ENCODE results near the gene PTPRN. TPM values are rescaled to one million over a fixed set of nuclear protein-coding genes. Genes with fewer than 3 reads are reported as not detected.
A peak's percentile ranks its signal among the peaks of the same experiment; 100 is the strongest.

Gene PTPRN
- total and polyA plus RNA-seq, 2 of the 8 experiments (the other 6 are each of a cell fraction or from before 2014, with no cell fraction given) = 5.4 to 8.2 TPM

DNA sequence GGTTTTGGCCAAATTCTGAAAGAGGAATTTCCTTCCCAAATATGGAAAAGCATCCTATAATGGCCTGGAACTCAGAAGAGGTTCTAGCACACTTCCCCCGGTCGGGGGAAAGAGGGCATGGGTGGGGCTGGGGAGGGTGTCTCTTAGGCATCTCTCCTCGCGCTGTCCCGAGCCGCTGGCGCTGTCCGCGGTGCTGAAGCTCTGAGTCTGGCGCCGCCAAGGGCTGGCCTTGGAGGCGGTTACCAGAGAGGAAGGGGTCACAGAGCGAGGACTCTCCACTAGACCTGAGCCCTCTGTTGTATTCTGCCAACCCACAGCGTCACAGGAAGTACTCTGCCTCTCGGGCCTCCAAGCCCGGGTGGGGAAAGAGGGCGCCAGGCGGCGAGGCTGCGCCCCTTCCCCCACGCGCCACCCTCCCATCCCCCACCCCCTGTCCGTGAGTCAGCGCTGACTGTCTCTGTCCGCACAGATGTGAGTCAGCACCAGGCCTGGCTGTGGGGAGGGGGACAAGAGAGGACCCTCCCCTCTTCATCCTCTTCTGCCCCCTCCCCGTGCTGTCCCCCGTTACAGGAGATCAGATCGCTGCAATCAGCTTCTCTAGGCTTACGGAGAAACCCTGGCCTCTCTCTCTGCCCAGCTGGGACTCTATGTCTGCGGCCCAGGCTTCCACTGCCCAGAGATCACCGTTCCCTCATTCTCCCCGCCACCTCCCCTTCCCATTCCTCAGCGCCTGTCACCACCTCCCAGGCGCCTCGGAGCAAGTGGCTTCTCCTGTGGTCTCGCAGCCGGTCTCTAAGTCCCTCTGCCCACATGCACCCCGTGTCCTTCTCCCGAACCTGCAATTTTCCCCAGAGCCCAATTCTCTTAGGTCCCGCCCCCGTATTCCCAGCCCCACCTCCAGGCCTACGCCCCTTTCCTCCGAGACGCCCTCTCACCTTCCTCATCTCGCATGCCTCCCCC is 779 bp downstream of the PTPRN start:
- H2AK5ac ChIP-seq (ENCODE audit: low read depth, low read length) = no peak overlapping the region
- TF ChIP-seq, protein P1, sequence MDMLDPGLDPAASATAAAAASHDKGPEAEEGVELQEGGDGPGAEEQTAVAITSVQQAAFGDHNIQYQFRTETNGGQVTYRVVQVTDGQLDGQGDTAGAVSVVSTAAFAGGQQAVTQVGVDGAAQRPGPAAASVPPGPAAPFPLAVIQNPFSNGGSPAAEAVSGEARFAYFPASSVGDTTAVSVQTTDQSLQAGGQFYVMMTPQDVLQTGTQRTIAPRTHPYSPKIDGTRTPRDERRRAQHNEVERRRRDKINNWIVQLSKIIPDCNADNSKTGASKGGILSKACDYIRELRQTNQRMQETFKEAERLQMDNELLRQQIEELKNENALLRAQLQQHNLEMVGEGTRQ (IDR thresholded peaks at IDR 0.05; ENCODE audit: low read length) = no peak
- TF ChIP-seq NANOG (IDR thresholded peaks at IDR 0.05; ENCODE audit: insufficient read depth, low read depth, low read length, poor library complexity, severe bottlenecking) (no peak), CBX8 (IDR thresholded peaks at IDR 0.05; ENCODE audit: borderline replicate concordance, low read depth, low read length) (no peak), TAF7 (optimal IDR thresholded peaks at IDR 0.05; ENCODE audit: borderline replicate concordance, low read depth, low read length) (peak; percentile 60), RNF2 (IDR thresholded peaks at IDR 0.05; ENCODE audit: borderline replicate concordance, low read depth, low read length, missing control alignments, poor library complexity, severe bottlenecking) (no peak), POU5F1 (IDR thresholded peaks at IDR 0.05; ENCODE audit: low read depth, low read length) (no peak), YY1 (IDR thresholded peaks at IDR 0.05; ENCODE audit: low read depth, low read length) (no peak), TBP (IDR thresholded peaks at IDR 0.05; ENCODE audit: low read depth, low read length) (no peak), ASH2L (IDR thresholded peaks at IDR 0.05; ENCODE audit: low read length) (no peak)

More for the DNA sequence above, 779 bp downstream of the PTPRN start:
- peak in 1 of 2 experiments; percentile 97 for DNase-seq (ENCODE audit: low read depth in 1 of 2, low spot score in 2 of 2)
- Histone ChIP-seq H3K4me1 (replicated peaks in 1 of 4; ENCODE audit: control insufficient read depth in 3 of 4, insufficient read depth in 4 of 4, low read length in 3 of 4) (peaks cover 0 to 9% (median 4%) of the 10 kb centered on the region in 4 experiments; a peak in 5 of 7 replicates), H4K20me1 (replicated peaks in 1 of 2; ENCODE audit: control insufficient read depth in 1 of 2, insufficient read depth in 2 of 2, low read length in 2 of 2) (peaks cover 0 to 1% of the 10 kb centered on the region in 2 experiments), H3K79me1 (ENCODE audit: low read depth, low read length) (no peaks in the 10 kb centered on the region), H3K4me2 (ENCODE audit: insufficient read depth in 1 of 2, low read depth in 2 of 2, low read length in 2 of 2) (peak overlapping the region; percentile 85 to 90), H3K36me3 (ENCODE audit: control insufficient read depth in 2 of 4, insufficient read depth in 4 of 4, low read length in 3 of 4) (no peaks in the 10 kb centered on the region), H4K8ac (ENCODE audit: extremely low read depth, insufficient read depth, low read length) (no peak overlapping the region), H3K56ac (replicated peaks; ENCODE audit: insufficient read length, low read depth, low read length) (no peak overlapping the region), H3K27me3 (replicated peaks in 1 of 4; ENCODE audit: control insufficient read depth in 3 of 4, extremely low read depth in 1 of 4, insufficient read depth in 3 of 4, low read length in 3 of 4) (peaks cover 0 to 14% (median 12%) of the 10 kb centered on the region in 4 experiments; a peak in 4 of 7 replicates), H2BK120ac (replicated peaks; ENCODE audit: low read depth, low read length) (no peak overlapping the region), H4K91ac (replicated peaks; ENCODE audit: insufficient read length, low read length) (no peak overlapping the region), H2BK15ac (ENCODE audit: low read length) (no peak overlapping the region), H3K18ac (ENCODE audit: extremely low read depth, low read length) (no peak overlapping the region), H3K14ac (ENCODE audit: insufficient read length) (no peak overlapping the region), H3K9me3 (ENCODE audit: insufficient read depth in 2 of 2, low read depth in 1 of 2, low read length in 1 of 2) (no peaks in the 10 kb centered on the region), H3K23me2 (ENCODE audit: low read depth, low read length) (peaks cover 11% of the 10 kb centered on the region; the same call in 1 of the 2 replicates), H2BK12ac (ENCODE audit: low read depth, low read length) (no peak overlapping the region), H2BK20ac (ENCODE audit: low read length) (no peak overlapping the region), H3K4ac (replicated peaks; ENCODE audit: insufficient read length, low read depth, low read length) (no peak overlapping the region), H3K9ac (replicated peaks in 1 of 4; ENCODE audit: extremely low read depth in 1 of 4, low read depth in 3 of 4, low read length in 3 of 4) (no peak overlapping the region), H3K79me2 (ENCODE audit: control insufficient read depth in 1 of 2, insufficient read depth in 2 of 2, low read length in 2 of 2) (no peaks in the 10 kb centered on the region), H3K27ac (ENCODE audit: low read depth, low read length) (no peak overlapping the region), H4K5ac (ENCODE audit: insufficient read length, low read depth, low read length) (no peak overlapping the region), H2BK5ac (ENCODE audit: low read depth, low read length) (no peak overlapping the region), H3K23ac (ENCODE audit: insufficient read length) (no peak overlapping the region), H3K4me3 (ENCODE audit: extremely low read depth in 1 of 4, insufficient read depth in 2 of 4, low read depth in 3 of 4, low read length in 4 of 4) (peak overlapping the region; percentile 38 to 74 (median 44)), H2AFZ (ENCODE audit: low read length) (no peak overlapping the region)
- no peak for FAIRE-seq
- ChIA-PET POLR2A (ENCODE audit: partially characterized antibody) (interaction anchor here (0.6 to 3.3 kb wide), 7 partner anchors 13 to 89 kb away, joined by 3 to 12 read pairs (median 4); partner anchors contain the start of genes ABCB6, ANKZF1, ATG9A and DNAJB2), CTCF (ENCODE audit: partially characterized antibody) (interaction anchor here (1.1 to 13.4 kb wide), 6 partner anchors 9 to 288 kb away, joined by 3 to 82 read pairs (median 3); no protein-coding TSS in a partner anchor)
- 2% methylated on average over 23 of the region's 45 CpGs; no CpG with 5 or more reads in 1 of the 2 experiments for WGBS, 2 experiments (ENCODE audit: extremely low coverage in 1 of 2, insufficient coverage in 1 of 2, insufficient read length in 1 of 2, insufficient replicate concordance in 2 of 2, low coverage in 1 of 2, low lambda C conversion rate in 2 of 2, missing lambda C conversion rate in 1 of 2)
